K562 (cell line): ENCODE data around the gene TTLL11. TPM values are rescaled to one million over a fixed set of nuclear protein-coding genes. Genes with fewer than 3 reads are reported as not detected.

Experiments
- ATAC-seq: fragments of 200-7000 bp; cut with Tn5 transposase; 3 replicates; pipeline ENCODE4 v1.9.1; 2020; ENCODE audit warnings: moderate library complexity
- BruUV-seq: library from RNA; stranded (reverse); fragments of 400-500 nt; replicated peaks from 2 replicates; lab custom pipeline; 2021; lab: Mats Ljungman, UMichigan
- CTCF ChIA-PET: fragments of 300-600 bp; formaldehyde crosslinking; extraction: SDS; loops from one replicate; lab custom pipeline; 2021; ENCODE audit warnings: low intra/inter-chr PET ratio; lab: Yijun Ruan, JAX
- POLR2A ChIA-PET: fragments of 300-600, 350-650 bp; sonication (Branson Sonifier 250); formaldehyde crosslinking; extraction: SDS; loops from one replicate; lab custom pipeline; 2021; ENCODE audit warnings: antibody characterized with exemption, inconsistent platforms; lab: Yijun Ruan, JAX
- DNase-seq, 4 experiments: peaks; one replicate each; pipeline versions ENCODE4 v3.0.0 to v3.0.0-alpha.2; 2011 to 2018; ENCODE audit warnings: low spot score in 3 of 4, mixed read lengths in 3 of 4; ENCODE audit errors: extremely low read depth in 1 of 4
- FAIRE-seq: peaks from 2 replicates; lab custom pipeline; 2011; peaks lifted over from hg19 to GRCh38; lab: Jason Lieb, UNC
- H2AFZ ChIP-seq: 2 replicates; pipeline ENCODE4 v1.6.0; 2011; ENCODE audit warnings: low read depth, low read length, control low read depth, inconsistent platforms
- H3K27ac ChIP-seq: fragments of 200-600 bp; 3 replicates; pipeline ENCODE4 v1.8.0; 2011; ENCODE audit warnings: low read depth, mild to moderate bottlenecking, control low read depth, inconsistent platforms, low read length, moderate library complexity, mixed read lengths; ENCODE audit errors: extremely low read depth
- H3K27me3 ChIP-seq, 2 experiments: fragments of 300-600 bp in 1 of 2; 2 replicates in 1 of 2; 3 replicates in 1 of 2; pipeline versions ENCODE4 v1.6.0 to v1.8.0; 2011; ENCODE audit warnings: inconsistent platforms in 2 of 2, low read length in 2 of 2, mild to moderate bottlenecking in 1 of 2, mixed read lengths in 1 of 2, moderate library complexity in 1 of 2; ENCODE audit not compliant: control insufficient read depth in 2 of 2, insufficient read depth in 2 of 2
- H3K36me3 ChIP-seq: fragments of 300-600 bp; 3 replicates; pipeline ENCODE4 v1.8.0; 2011; ENCODE audit warnings: mild to moderate bottlenecking, low read length, inconsistent platforms; ENCODE audit not compliant: control insufficient read depth, insufficient read depth
- H3K4me1 ChIP-seq, 2 experiments: fragments of 200-600 bp in 1 of 2; replicated peaks in 1 of 2; 2 replicates in 1 of 2; 3 replicates in 1 of 2; pipeline versions ENCODE4 v1.5.1 to v1.8.0; 2011; ENCODE audit warnings: inconsistent platforms in 2 of 2, low read length in 2 of 2, mild to moderate bottlenecking in 1 of 2, mixed read lengths in 1 of 2, moderate library complexity in 1 of 2; ENCODE audit not compliant: control insufficient read depth in 2 of 2, insufficient read depth in 2 of 2
- H3K4me2 ChIP-seq: 2 replicates; pipeline ENCODE4 v1.6.1; 2011; ENCODE audit warnings: low read length, control low read depth, inconsistent platforms, mixed read lengths; ENCODE audit not compliant: insufficient read depth
- H3K4me3 ChIP-seq: fragments of 200-600 bp; sonication (generic), shearing (Covaris generic); 2 replicates; pipeline ENCODE4 v1.5.1; 2016; ENCODE audit warnings: control low read depth, inconsistent platforms
- H3K79me2 ChIP-seq: fragments of 200-600 bp; 3 replicates; pipeline ENCODE4 v1.8.0; 2011; ENCODE audit warnings: low read length, inconsistent platforms; ENCODE audit not compliant: control insufficient read depth, insufficient read depth
- H3K9ac ChIP-seq, 2 experiments: 2 replicates each; pipeline versions ENCODE4 v1.6.0 to v1.6.1; 2011; ENCODE audit warnings: low read depth in 2 of 2, low read length in 2 of 2, control low read depth in 1 of 2, inconsistent platforms in 1 of 2, mild to moderate bottlenecking in 1 of 2, mixed read lengths in 1 of 2; ENCODE audit not compliant: insufficient read depth in 1 of 2
- H3K9me1 ChIP-seq: one replicate; pipeline ENCODE4 v1.6.0; 2011; ENCODE audit warnings: inconsistent platforms, mild to moderate bottlenecking, low read length, moderate library complexity; ENCODE audit not compliant: control insufficient read depth, insufficient read depth
- H3K9me3 ChIP-seq: replicated peaks from 2 replicates; pipeline ENCODE4 v1.5.1; 2011; ENCODE audit warnings: low read depth, low read length, inconsistent platforms; ENCODE audit not compliant: control insufficient read depth, insufficient read depth
- H4K20me1 ChIP-seq: replicated peaks from 2 replicates; pipeline ENCODE4 v1.6.1; 2011; ENCODE audit warnings: low read length, inconsistent platforms, mixed read lengths; ENCODE audit not compliant: control insufficient read depth, insufficient read depth
- BDP1 ChIP-seq: IDR thresholded peaks from 3 replicates; pipeline ENCODE4 v1.6.1; 2011; ENCODE audit not compliant: insufficient read length, insufficient read depth
- HDAC1 ChIP-seq, 2 experiments: fragments of 450-650 bp; IDR thresholded peaks; 2 replicates each; pipeline ENCODE4 v1.6.1; 2016 to 2017; ENCODE audit warnings: inconsistent platforms in 1 of 2, mild to moderate bottlenecking in 1 of 2, moderate library complexity in 1 of 2
- HDAC6 ChIP-seq: IDR thresholded peaks from 2 replicates; pipeline ENCODE4 v1.6.1; 2012; ENCODE audit warnings: low read depth, mild to moderate bottlenecking, control low read depth, inconsistent platforms, low read length, moderate library complexity
- HSF4 ChIP-seq: fragments of 250-450 bp; sonication (Bioruptor Pico); IDR thresholded peaks from 2 replicates; pipeline ENCODE4 v2.1.2; 2022; ENCODE audit warnings: mild to moderate bottlenecking, moderate library complexity, borderline replicate concordance
- MED1 ChIP-seq: sonication (generic); formaldehyde crosslinking; IDR thresholded peaks from 2 replicates; pipeline ENCODE4 v1.8.1; 2023; ENCODE audit warnings: missing genetic modification reagents, borderline replicate concordance
- MEF2A ChIP-seq: IDR thresholded peaks from 2 replicates; pipeline ENCODE4 v1.6.1; 2011; ENCODE audit warnings: low read depth, mild to moderate bottlenecking, low read length, moderate library complexity; ENCODE audit not compliant: control insufficient read depth
- SMARCB1 ChIP-seq: IDR thresholded peaks from 2 replicates; pipeline ENCODE4 v1.6.1; 2011; ENCODE audit warnings: improper control_type of control experiment, low read depth; ENCODE audit not compliant: insufficient read length
- TAF7 ChIP-seq: fragments of 450-650 bp; IDR thresholded peaks from 2 replicates; pipeline ENCODE4 v1.6.1; 2016; ENCODE audit warnings: missing genetic modification characterization, missing compliant biosample characterization
- TARDBP ChIP-seq: fragments of 450-650 bp; IDR thresholded peaks from 2 replicates; pipeline ENCODE4 v1.6.1; 2016
- TRIM24 ChIP-seq, 2 experiments: fragments of 450-650 bp; IDR thresholded peaks; 2 replicates each; pipeline ENCODE4 v1.6.1; 2016
- TRIM28 ChIP-seq: fragments of 450-650 bp; IDR thresholded peaks from 2 replicates; pipeline ENCODE4 v1.6.1; 2017
- ZNF232 ChIP-seq: sonication (generic); formaldehyde crosslinking; IDR thresholded peaks from 2 replicates; pipeline ENCODE4 v1.8.0; 2022; ENCODE audit warnings: mild to moderate bottlenecking, missing genetic modification reagents
- WGBS: fragments of 100-300 bp; shearing (Covaris generic); methylation state at CpG from one replicate; pipeline ENCODE4 v1.1.6; 2016; ENCODE audit warnings: low coverage, mixed read lengths; ENCODE audit not compliant: insufficient coverage; ENCODE audit errors: missing lambda C conversion rate; 5-methylcytosine and 5-hydroxymethylcytosine counted together
- in situ Hi-C: fragments of 300-500 bp; cut with MboI; formaldehyde crosslinking; loops from 4 replicates; pipeline ENCODE4 v1.15.0; 2018; ENCODE audit warnings: inconsistent platforms, mixed read lengths
- intact Hi-C: fragments of 100-400 bp; cut with micrococcal nuclease; formaldehyde crosslinking; loops from 2 replicates; pipeline ENCODE4 v1.14.2; 2022
- polyA plus RNA-seq, 8 experiments: library from polyadenylated mRNA; depleted of rRNA in 4 of 8; stranded (reverse) in 5 of 8; unstranded in 3 of 8; fragments of >200 nt; fragmentation: Nextera tagmentation in 2 of 8; fragmentation: Illumina TruSeq in 1 of 8; extraction: Ambion mirVana in 2 of 8; extraction: Trizol in 1 of 8; gene quantifications; 2 replicates each; pipeline versions ENCODE4 v1.2.1 to v1.2.3, GENCODE V29; 2011 to 2014; ENCODE audit warnings: inconsistent platforms in 1 of 8, missing spikeins in 1 of 8
- total RNA-seq, 7 experiments: library from RNA; depleted of rRNA in 6 of 7; stranded (reverse); fragments of >200 nt in 6 of 7; fragmentation: Illumina TruSeq in 2 of 7; extraction: Trizol in 2 of 7; gene quantifications; 2 replicates each; pipeline versions ENCODE4 v1.2.1 to v1.2.3, GENCODE V29; 2011 to 2021; ENCODE audit warnings: low replicate concordance in 1 of 7
- TF ChIP-seq, protein P1 (sequence below), 3 experiments: IDR thresholded peaks in 2 of 3; conservative IDR thresholded peaks in 1 of 3; 2 replicates each; pipeline ENCODE4 v1.5.1; 2011 to 2012; ENCODE audit warnings: low read length in 3 of 3, mild to moderate bottlenecking in 3 of 3, control low read depth in 2 of 3, improper control_type of control experiment in 1 of 3, inconsistent platforms in 1 of 3, low read depth in 1 of 3, mixed read lengths in 1 of 3, moderate library complexity in 1 of 3; ENCODE audit not compliant: insufficient read depth in 2 of 3
- TF ChIP-seq, protein P2 (sequence below): fragments of 450-650 bp; formaldehyde crosslinking; IDR thresholded peaks from 2 replicates; pipeline ENCODE4 v1.4.0; 2022; ENCODE audit warnings: missing genetic modification characterization
- TF ChIP-seq, protein P3 (sequence below): fragments of 200-800 bp; sonication (Bioruptor generic); IDR thresholded peaks from 2 replicates; pipeline ENCODE4 v1.6.1; 2017; ENCODE audit warnings: missing genetic modification characterization, missing compliant biosample characterization

Gene TTLL11
- total and polyA plus RNA-seq, 9 of the 15 experiments (the other 6 are each of a cell fraction or from before 2014, with no cell fraction given): 0.83 to 4.4 (median 2.7) TPM

DNA sequence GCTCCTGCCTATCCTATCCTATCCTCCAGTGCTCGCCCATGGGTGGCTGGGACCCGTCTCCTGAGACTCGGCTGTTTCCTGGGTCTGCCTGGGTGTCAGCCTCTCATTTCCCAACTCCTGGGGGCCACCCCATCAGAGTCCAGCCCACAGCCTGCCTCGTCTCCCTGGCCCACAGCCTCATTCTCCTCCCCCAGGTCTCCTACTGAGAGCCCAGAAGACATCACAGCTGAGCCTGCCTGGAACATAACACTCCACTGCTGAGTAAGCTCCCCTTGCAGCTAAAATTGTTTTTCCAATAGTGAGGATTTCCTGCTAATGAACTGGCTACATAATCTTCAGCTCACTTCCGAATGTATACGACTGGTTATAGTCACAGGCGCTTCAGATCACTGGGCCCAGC is 95.3 kb downstream of the TTLL11 start:
- Histone ChIP-seq H3K79me2 (no peaks in the 10 kb centered on the region), H3K27me3 (peaks cover 4 to 30% of the 10 kb centered on the region in 2 experiments; a peak in 4 of 5 replicates), H2AFZ (no peak overlapping the region), H3K4me3 (no peak overlapping the region), H3K27ac (no peak overlapping the region), H3K9ac (no peak overlapping the region), H3K9me1 (no peaks in the 10 kb centered on the region), H3K9me3 (no peaks in the 10 kb centered on the region), H4K20me1 (peaks cover 11% of the 10 kb centered on the region; the same call in 1 of the 2 replicates), H3K4me1 (no peaks in the 10 kb centered on the region), H3K4me2 (no peak overlapping the region), H3K36me3 (no peaks in the 10 kb centered on the region)
- no peak for ATAC-seq
- WGBS: 18% methylated on average over 7 of the region's 7 CpGs
- in situ Hi-C loops: no loop called here
- ChIA-PET CTCF (no interaction called here), POLR2A (interaction anchor here (0.7 kb wide), 2 partner anchors 17 to 198 kb away, joined by 3 read pairs; no protein-coding TSS in a partner anchor)
- TF ChIP-seq BDP1: no peak
- TF ChIP-seq HDAC6: no peak
- TF ChIP-seq SMARCB1: no peak
- TF ChIP-seq, protein P1, sequence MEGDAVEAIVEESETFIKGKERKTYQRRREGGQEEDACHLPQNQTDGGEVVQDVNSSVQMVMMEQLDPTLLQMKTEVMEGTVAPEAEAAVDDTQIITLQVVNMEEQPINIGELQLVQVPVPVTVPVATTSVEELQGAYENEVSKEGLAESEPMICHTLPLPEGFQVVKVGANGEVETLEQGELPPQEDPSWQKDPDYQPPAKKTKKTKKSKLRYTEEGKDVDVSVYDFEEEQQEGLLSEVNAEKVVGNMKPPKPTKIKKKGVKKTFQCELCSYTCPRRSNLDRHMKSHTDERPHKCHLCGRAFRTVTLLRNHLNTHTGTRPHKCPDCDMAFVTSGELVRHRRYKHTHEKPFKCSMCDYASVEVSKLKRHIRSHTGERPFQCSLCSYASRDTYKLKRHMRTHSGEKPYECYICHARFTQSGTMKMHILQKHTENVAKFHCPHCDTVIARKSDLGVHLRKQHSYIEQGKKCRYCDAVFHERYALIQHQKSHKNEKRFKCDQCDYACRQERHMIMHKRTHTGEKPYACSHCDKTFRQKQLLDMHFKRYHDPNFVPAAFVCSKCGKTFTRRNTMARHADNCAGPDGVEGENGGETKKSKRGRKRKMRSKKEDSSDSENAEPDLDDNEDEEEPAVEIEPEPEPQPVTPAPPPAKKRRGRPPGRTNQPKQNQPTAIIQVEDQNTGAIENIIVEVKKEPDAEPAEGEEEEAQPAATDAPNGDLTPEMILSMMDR (IDR thresholded peaks at IDR 0.05 in 2 of 3, conservative IDR thresholded peaks at IDR 0.05 in 1 of 3; ENCODE audit: insufficient read depth in 2 of 3, low read depth in 1 of 3, low read length in 3 of 3): no peak
- no peak for TF ChIP-seq MED1 (CRISPR knock-in tag)
- TF ChIP-seq TRIM28: no peak
- TF ChIP-seq, protein P2, sequence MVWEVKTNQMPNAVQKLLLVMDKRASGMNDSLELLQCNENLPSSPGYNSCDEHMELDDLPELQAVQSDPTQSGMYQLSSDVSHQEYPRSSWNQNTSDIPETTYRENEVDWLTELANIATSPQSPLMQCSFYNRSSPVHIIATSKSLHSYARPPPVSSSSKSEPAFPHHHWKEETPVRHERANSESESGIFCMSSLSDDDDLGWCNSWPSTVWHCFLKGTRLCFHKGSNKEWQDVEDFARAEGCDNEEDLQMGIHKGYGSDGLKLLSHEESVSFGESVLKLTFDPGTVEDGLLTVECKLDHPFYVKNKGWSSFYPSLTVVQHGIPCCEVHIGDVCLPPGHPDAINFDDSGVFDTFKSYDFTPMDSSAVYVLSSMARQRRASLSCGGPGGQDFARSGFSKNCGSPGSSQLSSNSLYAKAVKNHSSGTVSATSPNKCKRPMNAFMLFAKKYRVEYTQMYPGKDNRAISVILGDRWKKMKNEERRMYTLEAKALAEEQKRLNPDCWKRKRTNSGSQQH (CRISPR knock-in tag): no peak
- no peak for TF ChIP-seq TRIM24 (IDR thresholded peaks at IDR 0.05)
- TF ChIP-seq MEF2A: no peak
- TF ChIP-seq, protein P3, sequence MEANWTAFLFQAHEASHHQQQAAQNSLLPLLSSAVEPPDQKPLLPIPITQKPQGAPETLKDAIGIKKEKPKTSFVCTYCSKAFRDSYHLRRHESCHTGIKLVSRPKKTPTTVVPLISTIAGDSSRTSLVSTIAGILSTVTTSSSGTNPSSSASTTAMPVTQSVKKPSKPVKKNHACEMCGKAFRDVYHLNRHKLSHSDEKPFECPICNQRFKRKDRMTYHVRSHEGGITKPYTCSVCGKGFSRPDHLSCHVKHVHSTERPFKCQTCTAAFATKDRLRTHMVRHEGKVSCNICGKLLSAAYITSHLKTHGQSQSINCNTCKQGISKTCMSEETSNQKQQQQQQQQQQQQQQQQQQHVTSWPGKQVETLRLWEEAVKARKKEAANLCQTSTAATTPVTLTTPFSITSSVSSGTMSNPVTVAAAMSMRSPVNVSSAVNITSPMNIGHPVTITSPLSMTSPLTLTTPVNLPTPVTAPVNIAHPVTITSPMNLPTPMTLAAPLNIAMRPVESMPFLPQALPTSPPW (CRISPR knock-in tag): no peak
- TF ChIP-seq HSF4 (CRISPR knock-in tag): no peak
- no peak for TF ChIP-seq TAF7 (tag)
- TF ChIP-seq HDAC1 (IDR thresholded peaks at IDR 0.05): no peak
- TF ChIP-seq TARDBP: no peak
- TF ChIP-seq ZNF232 (CRISPR knock-in tag): no peak
- no peak for DNase-seq
- intact Hi-C loops: no loop called here
- no peak for FAIRE-seq
- no TSS peak for BruUV-seq
